Fibroblast of villous mesenchyme (primary cell): ENCODE measurements around the gene MYCN. TPM values are rescaled to one million over a fixed set of nuclear protein-coding genes. Genes with fewer than 3 reads are reported as not detected.

Experiments
- DNase-seq: peaks from one replicate; pipeline ENCODE4 v3.0.0-alpha.2; 2010; ENCODE audit warnings: low read depth
- H3K4me3 ChIP-seq: 2 replicates; pipeline ENCODE4 v1.5.1; 2011; ENCODE audit warnings: low read depth, mild to moderate bottlenecking, low read length
- CTCF ChIP-seq: IDR thresholded peaks from 2 replicates; pipeline ENCODE4 v1.5.1; 2012; ENCODE audit warnings: low read depth, mild to moderate bottlenecking, low read length; ENCODE audit not compliant: insufficient read depth
- total RNA-seq: library from RNA; depleted of rRNA; stranded (reverse); fragments of >200 nt; gene quantifications from 2 replicates; pipeline ENCODE4 v1.2.3, GENCODE V29; 2012

Gene MYCN
- total RNA-seq, 1 donor, result under 0.01 TPM

DNA sequence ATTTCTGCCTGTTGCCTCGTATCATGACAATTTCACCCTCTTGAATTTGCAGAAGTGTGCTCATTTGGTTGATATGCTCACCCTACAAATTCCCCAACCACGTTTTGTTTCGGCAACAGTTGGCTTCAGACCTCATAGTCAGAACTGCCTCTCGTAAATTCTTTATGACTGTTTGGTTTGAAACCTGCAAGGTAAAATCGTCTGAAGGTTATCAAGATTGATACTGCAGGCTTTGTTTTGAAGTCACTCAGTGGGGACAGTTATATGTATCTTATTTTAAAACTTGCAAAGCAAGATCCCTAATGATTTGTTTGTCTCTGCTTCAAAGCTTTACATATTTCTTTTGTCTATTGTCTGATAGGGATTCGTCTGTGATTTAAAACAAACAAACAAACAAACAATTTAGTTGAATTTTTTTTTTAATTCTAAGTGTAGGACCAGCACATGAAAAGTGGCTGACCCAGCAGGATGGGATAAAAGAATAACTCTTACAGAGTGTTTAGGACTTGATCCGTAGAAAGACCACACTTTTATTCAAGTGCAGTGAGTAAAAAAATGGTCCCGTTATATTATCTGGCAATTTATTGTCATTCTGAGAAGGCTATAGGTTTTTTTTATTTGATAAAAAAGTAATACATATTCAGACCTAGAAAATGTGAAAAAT, 45.7 kb upstream of the MYCN start:
- no peak overlapping the region for H3K4me3 ChIP-seq
- no peak for DNase-seq
- no peak for TF ChIP-seq CTCF

GRCh38 chr2:15895615-15896469, 44.5 kb upstream of the MYCN start:
- TF ChIP-seq CTCF, result no peak
- no peak overlapping the region for H3K4me3 ChIP-seq
- no peak for DNase-seq

- DNase-seq, result no peak
- no peak overlapping the region for H3K4me3 ChIP-seq
- TF ChIP-seq CTCF, result no peak
Measured at GRCh38 chr2:15896859-15897258, 43.5 kb upstream of the MYCN start.

DNA sequence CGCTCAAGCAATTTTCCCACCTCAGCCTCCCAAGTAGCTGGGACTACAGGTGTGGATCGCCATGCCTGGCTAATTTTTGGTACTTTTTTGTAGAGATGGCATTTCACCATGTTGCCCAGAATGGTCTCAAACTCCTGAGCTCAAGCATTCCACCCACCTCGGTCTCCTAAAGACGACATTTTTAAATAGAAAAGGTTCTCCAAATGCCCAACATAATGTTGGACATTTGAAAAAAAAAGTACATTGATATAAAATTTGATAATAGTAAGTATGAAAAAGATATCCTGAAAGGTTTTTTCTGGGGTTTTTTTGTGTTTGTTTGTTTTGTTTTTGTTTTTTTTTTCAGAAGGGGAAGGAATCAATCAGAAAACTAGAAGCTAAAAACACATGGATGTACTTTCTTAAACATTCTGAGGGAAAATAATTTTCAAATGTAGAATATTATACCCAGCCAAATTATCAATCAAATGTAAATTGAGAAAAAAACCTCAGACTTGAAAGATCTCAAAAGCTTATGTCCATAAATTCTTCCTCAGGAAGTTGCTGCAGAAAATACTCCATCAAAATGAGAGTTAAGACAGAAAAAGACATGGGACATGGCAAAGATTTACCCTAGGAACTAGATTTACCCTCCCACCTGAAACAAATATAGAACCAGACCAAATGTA, 42.8 kb upstream of the MYCN start:
- DNase-seq, result no peak
- H3K4me3 ChIP-seq, result no peak overlapping the region
- TF ChIP-seq CTCF, result no peak

DNA sequence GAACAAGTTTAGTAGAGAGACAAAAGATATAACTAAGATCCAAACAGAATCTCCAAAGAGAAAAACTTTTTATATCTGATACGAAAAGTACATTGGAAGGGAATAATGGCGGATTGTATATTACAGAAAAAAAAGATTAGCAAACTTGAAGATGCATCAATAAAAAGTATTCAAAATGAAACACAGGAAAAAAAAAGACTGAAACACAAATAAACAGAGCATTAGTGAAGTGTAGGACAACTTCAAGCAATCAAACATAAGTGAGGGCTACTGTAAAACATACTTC, 41.1 kb upstream of the MYCN start:
- no peak for TF ChIP-seq CTCF
- no peak for DNase-seq
- H3K4me3 ChIP-seq, result no peak overlapping the region

GRCh38 chr2:15899751-15900493, 40.4 kb upstream of the MYCN start:
- DNase-seq, result no peak
- TF ChIP-seq CTCF, result no peak
- H3K4me3 ChIP-seq, result no peak overlapping the region
